WTC11 (cell line): ENCODE measurements around the gene TMED5.

Experiments
- FOXP1 ChIP-seq: sonication (generic); formaldehyde crosslinking; IDR thresholded peaks from 2 replicates; pipeline ENCODE4 v1.8.0; 2022; ENCODE audit warnings: missing genetic modification reagents, mild to moderate bottlenecking, moderate library complexity, borderline replicate concordance
- MXD4 ChIP-seq: fragments of 250-450 bp; sonication (Bioruptor Pico); IDR thresholded peaks from 2 replicates; pipeline ENCODE4 v1.8.0; 2021; ENCODE audit warnings: mild to moderate bottlenecking, moderate library complexity, borderline replicate concordance
- TEAD4 ChIP-seq: sonication (generic); formaldehyde crosslinking; IDR thresholded peaks from 2 replicates; pipeline ENCODE4 v1.8.0; 2022; ENCODE audit warnings: mild to moderate bottlenecking, missing genetic modification reagents
- TF ChIP-seq, protein P1 (sequence below): sonication (generic); formaldehyde crosslinking; IDR thresholded peaks from 2 replicates; pipeline ENCODE4 v1.8.1; 2023; ENCODE audit warnings: mild to moderate bottlenecking, missing genetic modification reagents, borderline replicate concordance
- TF ChIP-seq, protein P2 (sequence below): fragments of 200-600 bp; IDR thresholded peaks from 2 replicates; pipeline ENCODE4 v1.8.0; 2022; ENCODE audit warnings: antibody characterized with exemption
- TF ChIP-seq, protein P3 (sequence below): sonication (generic); formaldehyde crosslinking; IDR thresholded peaks from 2 replicates; pipeline ENCODE4 v1.8.1; 2022; ENCODE audit warnings: low read depth, missing genetic modification reagents, borderline replicate concordance
- TF ChIP-seq, protein P4 (sequence below): sonication (generic); formaldehyde crosslinking; IDR thresholded peaks from 2 replicates; pipeline ENCODE4 v1.8.1; 2023; ENCODE audit warnings: mild to moderate bottlenecking, missing genetic modification reagents, moderate library complexity
- TF ChIP-seq, protein P5 (sequence below): sonication (generic); formaldehyde crosslinking; IDR thresholded peaks from 2 replicates; pipeline ENCODE4 v1.8.1; 2023; ENCODE audit warnings: mild to moderate bottlenecking, moderate library complexity, missing genetic modification reagents
- TF ChIP-seq, protein P6 (sequence below): sonication (generic); formaldehyde crosslinking; IDR thresholded peaks from 2 replicates; pipeline ENCODE4 v1.8.0; 2023; ENCODE audit warnings: missing genetic modification reagents, mild to moderate bottlenecking, borderline replicate concordance
- TF ChIP-seq, protein P7 (sequence below): sonication (generic); formaldehyde crosslinking; IDR thresholded peaks from 2 replicates; pipeline ENCODE4 v1.8.1; 2023; ENCODE audit warnings: mild to moderate bottlenecking, missing genetic modification reagents, moderate library complexity

DNA sequence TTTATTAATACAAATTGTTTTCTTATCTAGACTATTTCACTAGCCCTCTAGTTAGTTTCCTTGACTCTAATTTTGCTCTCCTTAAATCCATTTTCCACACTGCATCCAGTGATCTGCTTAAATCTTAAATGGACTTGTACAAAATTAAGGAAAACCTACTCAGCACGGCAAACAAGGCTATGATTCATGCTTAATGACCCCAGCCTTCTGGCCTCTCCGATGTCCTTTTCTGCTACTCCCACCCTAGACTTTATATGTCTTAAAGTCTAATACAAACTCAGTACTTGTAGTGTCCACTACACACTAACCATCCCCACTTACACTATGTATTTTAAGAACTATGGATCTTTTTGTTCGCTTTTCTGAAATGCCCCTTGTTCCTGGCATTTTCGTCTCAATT, 2.2 kb downstream of the TMED5 start:
- TF ChIP-seq, protein P1, sequence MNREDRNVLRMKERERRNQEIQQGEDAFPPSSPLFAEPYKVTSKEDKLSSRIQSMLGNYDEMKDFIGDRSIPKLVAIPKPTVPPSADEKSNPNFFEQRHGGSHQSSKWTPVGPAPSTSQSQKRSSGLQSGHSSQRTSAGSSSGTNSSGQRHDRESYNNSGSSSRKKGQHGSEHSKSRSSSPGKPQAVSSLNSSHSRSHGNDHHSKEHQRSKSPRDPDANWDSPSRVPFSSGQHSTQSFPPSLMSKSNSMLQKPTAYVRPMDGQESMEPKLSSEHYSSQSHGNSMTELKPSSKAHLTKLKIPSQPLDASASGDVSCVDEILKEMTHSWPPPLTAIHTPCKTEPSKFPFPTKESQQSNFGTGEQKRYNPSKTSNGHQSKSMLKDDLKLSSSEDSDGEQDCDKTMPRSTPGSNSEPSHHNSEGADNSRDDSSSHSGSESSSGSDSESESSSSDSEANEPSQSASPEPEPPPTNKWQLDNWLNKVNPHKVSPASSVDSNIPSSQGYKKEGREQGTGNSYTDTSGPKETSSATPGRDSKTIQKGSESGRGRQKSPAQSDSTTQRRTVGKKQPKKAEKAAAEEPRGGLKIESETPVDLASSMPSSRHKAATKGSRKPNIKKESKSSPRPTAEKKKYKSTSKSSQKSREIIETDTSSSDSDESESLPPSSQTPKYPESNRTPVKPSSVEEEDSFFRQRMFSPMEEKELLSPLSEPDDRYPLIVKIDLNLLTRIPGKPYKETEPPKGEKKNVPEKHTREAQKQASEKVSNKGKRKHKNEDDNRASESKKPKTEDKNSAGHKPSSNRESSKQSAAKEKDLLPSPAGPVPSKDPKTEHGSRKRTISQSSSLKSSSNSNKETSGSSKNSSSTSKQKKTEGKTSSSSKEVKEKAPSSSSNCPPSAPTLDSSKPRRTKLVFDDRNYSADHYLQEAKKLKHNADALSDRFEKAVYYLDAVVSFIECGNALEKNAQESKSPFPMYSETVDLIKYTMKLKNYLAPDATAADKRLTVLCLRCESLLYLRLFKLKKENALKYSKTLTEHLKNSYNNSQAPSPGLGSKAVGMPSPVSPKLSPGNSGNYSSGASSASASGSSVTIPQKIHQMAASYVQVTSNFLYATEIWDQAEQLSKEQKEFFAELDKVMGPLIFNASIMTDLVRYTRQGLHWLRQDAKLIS: no peak
- no peak for TF ChIP-seq MXD4
- TF ChIP-seq, protein P2, sequence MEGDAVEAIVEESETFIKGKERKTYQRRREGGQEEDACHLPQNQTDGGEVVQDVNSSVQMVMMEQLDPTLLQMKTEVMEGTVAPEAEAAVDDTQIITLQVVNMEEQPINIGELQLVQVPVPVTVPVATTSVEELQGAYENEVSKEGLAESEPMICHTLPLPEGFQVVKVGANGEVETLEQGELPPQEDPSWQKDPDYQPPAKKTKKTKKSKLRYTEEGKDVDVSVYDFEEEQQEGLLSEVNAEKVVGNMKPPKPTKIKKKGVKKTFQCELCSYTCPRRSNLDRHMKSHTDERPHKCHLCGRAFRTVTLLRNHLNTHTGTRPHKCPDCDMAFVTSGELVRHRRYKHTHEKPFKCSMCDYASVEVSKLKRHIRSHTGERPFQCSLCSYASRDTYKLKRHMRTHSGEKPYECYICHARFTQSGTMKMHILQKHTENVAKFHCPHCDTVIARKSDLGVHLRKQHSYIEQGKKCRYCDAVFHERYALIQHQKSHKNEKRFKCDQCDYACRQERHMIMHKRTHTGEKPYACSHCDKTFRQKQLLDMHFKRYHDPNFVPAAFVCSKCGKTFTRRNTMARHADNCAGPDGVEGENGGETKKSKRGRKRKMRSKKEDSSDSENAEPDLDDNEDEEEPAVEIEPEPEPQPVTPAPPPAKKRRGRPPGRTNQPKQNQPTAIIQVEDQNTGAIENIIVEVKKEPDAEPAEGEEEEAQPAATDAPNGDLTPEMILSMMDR: no peak
- TF ChIP-seq, protein P3, sequence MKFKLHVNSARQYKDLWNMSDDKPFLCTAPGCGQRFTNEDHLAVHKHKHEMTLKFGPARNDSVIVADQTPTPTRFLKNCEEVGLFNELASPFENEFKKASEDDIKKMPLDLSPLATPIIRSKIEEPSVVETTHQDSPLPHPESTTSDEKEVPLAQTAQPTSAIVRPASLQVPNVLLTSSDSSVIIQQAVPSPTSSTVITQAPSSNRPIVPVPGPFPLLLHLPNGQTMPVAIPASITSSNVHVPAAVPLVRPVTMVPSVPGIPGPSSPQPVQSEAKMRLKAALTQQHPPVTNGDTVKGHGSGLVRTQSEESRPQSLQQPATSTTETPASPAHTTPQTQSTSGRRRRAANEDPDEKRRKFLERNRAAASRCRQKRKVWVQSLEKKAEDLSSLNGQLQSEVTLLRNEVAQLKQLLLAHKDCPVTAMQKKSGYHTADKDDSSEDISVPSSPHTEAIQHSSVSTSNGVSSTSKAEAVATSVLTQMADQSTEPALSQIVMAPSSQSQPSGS: no peak
- TF ChIP-seq, protein P4, sequence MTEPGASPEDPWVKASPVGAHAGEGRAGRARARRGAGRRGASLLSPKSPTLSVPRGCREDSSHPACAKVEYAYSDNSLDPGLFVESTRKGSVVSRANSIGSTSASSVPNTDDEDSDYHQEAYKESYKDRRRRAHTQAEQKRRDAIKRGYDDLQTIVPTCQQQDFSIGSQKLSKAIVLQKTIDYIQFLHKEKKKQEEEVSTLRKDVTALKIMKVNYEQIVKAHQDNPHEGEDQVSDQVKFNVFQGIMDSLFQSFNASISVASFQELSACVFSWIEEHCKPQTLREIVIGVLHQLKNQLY (CRISPR knock-in tag): no peak
- TF ChIP-seq, protein P5, sequence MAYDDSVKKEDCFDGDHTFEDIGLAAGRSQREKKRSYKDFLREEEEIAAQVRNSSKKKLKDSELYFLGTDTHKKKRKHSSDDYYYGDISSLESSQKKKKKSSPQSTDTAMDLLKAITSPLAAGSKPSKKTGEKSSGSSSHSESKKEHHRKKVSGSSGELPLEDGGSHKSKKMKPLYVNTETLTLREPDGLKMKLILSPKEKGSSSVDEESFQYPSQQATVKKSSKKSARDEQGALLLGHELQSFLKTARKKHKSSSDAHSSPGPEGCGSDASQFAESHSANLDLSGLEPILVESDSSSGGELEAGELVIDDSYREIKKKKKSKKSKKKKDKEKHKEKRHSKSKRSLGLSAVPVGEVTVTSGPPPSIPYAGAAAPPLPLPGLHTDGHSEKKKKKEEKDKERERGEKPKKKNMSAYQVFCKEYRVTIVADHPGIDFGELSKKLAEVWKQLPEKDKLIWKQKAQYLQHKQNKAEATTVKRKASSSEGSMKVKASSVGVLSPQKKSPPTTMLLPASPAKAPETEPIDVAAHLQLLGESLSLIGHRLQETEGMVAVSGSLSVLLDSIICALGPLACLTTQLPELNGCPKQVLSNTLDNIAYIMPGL: no peak
- TF ChIP-seq, protein P6, sequence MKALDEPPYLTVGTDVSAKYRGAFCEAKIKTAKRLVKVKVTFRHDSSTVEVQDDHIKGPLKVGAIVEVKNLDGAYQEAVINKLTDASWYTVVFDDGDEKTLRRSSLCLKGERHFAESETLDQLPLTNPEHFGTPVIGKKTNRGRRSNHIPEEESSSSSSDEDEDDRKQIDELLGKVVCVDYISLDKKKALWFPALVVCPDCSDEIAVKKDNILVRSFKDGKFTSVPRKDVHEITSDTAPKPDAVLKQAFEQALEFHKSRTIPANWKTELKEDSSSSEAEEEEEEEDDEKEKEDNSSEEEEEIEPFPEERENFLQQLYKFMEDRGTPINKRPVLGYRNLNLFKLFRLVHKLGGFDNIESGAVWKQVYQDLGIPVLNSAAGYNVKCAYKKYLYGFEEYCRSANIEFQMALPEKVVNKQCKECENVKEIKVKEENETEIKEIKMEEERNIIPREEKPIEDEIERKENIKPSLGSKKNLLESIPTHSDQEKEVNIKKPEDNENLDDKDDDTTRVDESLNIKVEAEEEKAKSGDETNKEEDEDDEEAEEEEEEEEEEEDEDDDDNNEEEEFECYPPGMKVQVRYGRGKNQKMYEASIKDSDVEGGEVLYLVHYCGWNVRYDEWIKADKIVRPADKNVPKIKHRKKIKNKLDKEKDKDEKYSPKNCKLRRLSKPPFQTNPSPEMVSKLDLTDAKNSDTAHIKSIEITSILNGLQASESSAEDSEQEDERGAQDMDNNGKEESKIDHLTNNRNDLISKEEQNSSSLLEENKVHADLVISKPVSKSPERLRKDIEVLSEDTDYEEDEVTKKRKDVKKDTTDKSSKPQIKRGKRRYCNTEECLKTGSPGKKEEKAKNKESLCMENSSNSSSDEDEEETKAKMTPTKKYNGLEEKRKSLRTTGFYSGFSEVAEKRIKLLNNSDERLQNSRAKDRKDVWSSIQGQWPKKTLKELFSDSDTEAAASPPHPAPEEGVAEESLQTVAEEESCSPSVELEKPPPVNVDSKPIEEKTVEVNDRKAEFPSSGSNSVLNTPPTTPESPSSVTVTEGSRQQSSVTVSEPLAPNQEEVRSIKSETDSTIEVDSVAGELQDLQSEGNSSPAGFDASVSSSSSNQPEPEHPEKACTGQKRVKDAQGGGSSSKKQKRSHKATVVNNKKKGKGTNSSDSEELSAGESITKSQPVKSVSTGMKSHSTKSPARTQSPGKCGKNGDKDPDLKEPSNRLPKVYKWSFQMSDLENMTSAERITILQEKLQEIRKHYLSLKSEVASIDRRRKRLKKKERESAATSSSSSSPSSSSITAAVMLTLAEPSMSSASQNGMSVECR (CRISPR knock-in tag): no peak
- TF ChIP-seq FOXP1 (CRISPR knock-in tag): no peak
- TF ChIP-seq, protein P7, sequence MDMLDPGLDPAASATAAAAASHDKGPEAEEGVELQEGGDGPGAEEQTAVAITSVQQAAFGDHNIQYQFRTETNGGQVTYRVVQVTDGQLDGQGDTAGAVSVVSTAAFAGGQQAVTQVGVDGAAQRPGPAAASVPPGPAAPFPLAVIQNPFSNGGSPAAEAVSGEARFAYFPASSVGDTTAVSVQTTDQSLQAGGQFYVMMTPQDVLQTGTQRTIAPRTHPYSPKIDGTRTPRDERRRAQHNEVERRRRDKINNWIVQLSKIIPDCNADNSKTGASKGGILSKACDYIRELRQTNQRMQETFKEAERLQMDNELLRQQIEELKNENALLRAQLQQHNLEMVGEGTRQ (CRISPR knock-in tag): no peak
- TF ChIP-seq TEAD4 (CRISPR knock-in tag): no peak
